HEK293T (cell line): ENCODE data around the gene GIPC3.

Experiments used
- ARNT ChIP-seq: fragments of 450-650 bp; IDR thresholded peaks from 2 replicates; pipeline ENCODE4 v1.6.1; 2017; ENCODE audit warnings: mild to moderate bottlenecking
- BHLHE40 ChIP-seq: fragments of 450-650 bp; IDR thresholded peaks from 2 replicates; pipeline ENCODE4 v1.6.1; 2016; ENCODE audit warnings: mild to moderate bottlenecking, moderate library complexity, borderline replicate concordance
- ELF4 ChIP-seq: fragments of 450-650 bp; IDR thresholded peaks from 2 replicates; pipeline ENCODE4 v1.6.1; 2017; ENCODE audit warnings: antibody characterized with exemption
- FOXA1 ChIP-seq: fragments of 450-650 bp; IDR thresholded peaks from 2 replicates; pipeline ENCODE4 v1.6.1; 2016; ENCODE audit warnings: mild to moderate bottlenecking
- FOXK2 ChIP-seq: fragments of 450-650 bp; IDR thresholded peaks from 2 replicates; pipeline ENCODE4 v1.6.1; 2016; ENCODE audit warnings: mild to moderate bottlenecking
- FOXM1 ChIP-seq: fragments of 450-650 bp; IDR thresholded peaks from 2 replicates; pipeline ENCODE4 v1.6.1; 2017; ENCODE audit warnings: mild to moderate bottlenecking, borderline replicate concordance
- L3MBTL2 ChIP-seq: fragments of 450-650 bp; conservative IDR thresholded peaks from 2 replicates; pipeline ENCODE4 v1.6.1; 2016; ENCODE audit warnings: mild to moderate bottlenecking
- NFRKB ChIP-seq: fragments of 450-650 bp; IDR thresholded peaks from 2 replicates; pipeline ENCODE4 v1.6.1; 2016; ENCODE audit warnings: mild to moderate bottlenecking, moderate library complexity
- SP1 ChIP-seq: fragments of 450-650 bp; IDR thresholded peaks from 2 replicates; pipeline ENCODE4 v1.6.1; 2017
- ZNF384 ChIP-seq: fragments of 450-650 bp; IDR thresholded peaks from 2 replicates; pipeline ENCODE4 v1.6.1; 2016

GRCh38 chr19:3554254-3555083, 30.8 kb upstream of the GIPC3 start:
- TF ChIP-seq L3MBTL2 (no peak), ZNF384 (no peak), ARNT (no peak), FOXK2 (no peak), SP1 (no peak), FOXA1 (no peak), NFRKB (no peak), ELF4 (no peak), FOXM1 (no peak), BHLHE40 (no peak)
